HepG2 (cell line): ENCODE data around the gene LZTS2. TPM values are rescaled to one million over a fixed set of nuclear protein-coding genes. Genes with fewer than 3 reads are reported as not detected.

Experiments
- ARHGAP35 ChIP-seq: sonication (generic); formaldehyde crosslinking; IDR thresholded peaks from 2 replicates; pipeline ENCODE4 v1.9.0; 2022; ENCODE audit warnings: mild to moderate bottlenecking, inconsistent platforms, moderate library complexity, missing genetic modification reagents, borderline replicate concordance
- ARID3A ChIP-seq: IDR thresholded peaks from 2 replicates; pipeline ENCODE4 v1.6.1; 2012; ENCODE audit warnings: low read depth, low read length, improper control_type of control experiment
- ATM ChIP-seq: fragments of 450-650 bp; IDR thresholded peaks from 2 replicates; pipeline ENCODE4 v1.7.1; 2017; ENCODE audit warnings: mild to moderate bottlenecking, borderline replicate concordance
- BRF2 ChIP-seq: sonication (generic); formaldehyde crosslinking; IDR thresholded peaks from 2 replicates; pipeline ENCODE4 v1.8.1; 2022; ENCODE audit warnings: mild to moderate bottlenecking, missing genetic modification reagents
- EEA1 ChIP-seq: sonication (generic); formaldehyde crosslinking; IDR thresholded peaks from 2 replicates; pipeline ENCODE4 v1.5.1; 2020; ENCODE audit warnings: mild to moderate bottlenecking, missing genetic modification reagents, borderline replicate concordance
- FOXM1 ChIP-seq: sonication (generic); formaldehyde crosslinking; IDR thresholded peaks from 2 replicates; pipeline ENCODE4 v1.5.0; 2020; ENCODE audit warnings: missing genetic modification reagents
- GLMP ChIP-seq: sonication (generic); formaldehyde crosslinking; IDR thresholded peaks from 2 replicates; pipeline ENCODE4 v1.9.0; 2021; ENCODE audit warnings: missing genetic modification reagents, mild to moderate bottlenecking, borderline replicate concordance
- GTF2F1 ChIP-seq: fragments of 150-350 bp; IDR thresholded peaks from 2 replicates; pipeline ENCODE4 v1.6.1; 2014; ENCODE audit warnings: low read length
- HNRNPL ChIP-seq: fragments of 200-400 bp; formaldehyde crosslinking; IDR thresholded peaks from 2 replicates; pipeline ENCODE4 v1.6.1; 2017; ENCODE audit warnings: mild to moderate bottlenecking, low read depth, low read length
- KLF9 ChIP-seq: IDR thresholded peaks from 2 replicates; pipeline ENCODE4 v1.6.1; 2016; ENCODE audit warnings: low read depth
- MNT ChIP-seq: fragments of 450-650 bp; IDR thresholded peaks from 2 replicates; pipeline ENCODE4 v1.6.1; 2016
- NFKBIZ ChIP-seq: IDR thresholded peaks from 2 replicates; pipeline ENCODE4 v1.6.1; 2018; ENCODE audit warnings: missing genetic modification reagents, missing compliant biosample characterization
- PLRG1 ChIP-seq: fragments of 450-650 bp; conservative IDR thresholded peaks from 2 replicates; pipeline ENCODE4 v1.6.1; 2016
- SRF ChIP-seq: IDR thresholded peaks from 2 replicates; pipeline ENCODE4 v1.6.1; 2011; ENCODE audit warnings: mild to moderate bottlenecking, low read depth, low read length, moderate library complexity
- ZBTB38 ChIP-seq: sonication (generic); formaldehyde crosslinking; IDR thresholded peaks from 2 replicates; pipeline ENCODE4 v1.5.1; 2020; ENCODE audit warnings: mild to moderate bottlenecking, missing genetic modification reagents
- ZFP62 ChIP-seq: sonication (generic); formaldehyde crosslinking; IDR thresholded peaks from 2 replicates; pipeline ENCODE4 v1.4.0; 2020; ENCODE audit warnings: missing genetic modification reagents
- ZNF101 ChIP-seq: sonication (generic); formaldehyde crosslinking; IDR thresholded peaks from 2 replicates; pipeline ENCODE4 v1.4.0; 2020; ENCODE audit warnings: mild to moderate bottlenecking, low read depth, missing genetic modification reagents, borderline replicate concordance
- ZNF329 ChIP-seq: sonication (generic); formaldehyde crosslinking; IDR thresholded peaks from 2 replicates; pipeline ENCODE4 v1.9.0; 2021; ENCODE audit warnings: low read depth, mild to moderate bottlenecking, missing genetic modification reagents
- ZNF430 ChIP-seq: sonication (generic); formaldehyde crosslinking; IDR thresholded peaks from 2 replicates; pipeline ENCODE4 v1.9.0; 2021; ENCODE audit warnings: mild to moderate bottlenecking, missing genetic modification reagents
- ZNF567 ChIP-seq: sonication (generic); formaldehyde crosslinking; IDR thresholded peaks from 2 replicates; pipeline ENCODE4 v1.8.1; 2023; ENCODE audit warnings: mild to moderate bottlenecking, missing genetic modification reagents, borderline replicate concordance
- ZNF644 ChIP-seq: IDR thresholded peaks from 2 replicates; pipeline ENCODE4 v1.6.1; 2016; ENCODE audit warnings: low read depth
- ZNF747 ChIP-seq: sonication (generic); formaldehyde crosslinking; IDR thresholded peaks from 2 replicates; pipeline ENCODE4 v1.8.1; 2023; ENCODE audit warnings: missing genetic modification reagents, mild to moderate bottlenecking, borderline replicate concordance
- ZNF770 ChIP-seq: sonication (generic); formaldehyde crosslinking; IDR thresholded peaks from 2 replicates; pipeline ENCODE4 v1.5.0; 2020; ENCODE audit warnings: mild to moderate bottlenecking, missing genetic modification reagents
- polyA plus RNA-seq, 8 experiments: library from polyadenylated mRNA; depleted of rRNA in 3 of 8; stranded (reverse) in 7 of 8; unstranded in 1 of 8; fragments of >200 nt; fragmentation: Illumina TruSeq in 4 of 8; extraction: Trizol in 4 of 8; gene quantifications; 2 replicates each; pipeline versions ENCODE4 v1.2.1 to v1.2.3, GENCODE V29; 2011 to 2016; ENCODE audit warnings: low read depth in 4 of 8, missing spikeins in 1 of 8, mixed read lengths in 1 of 8; ENCODE audit not compliant: insufficient read depth in 1 of 8
- total RNA-seq, 5 experiments: library from RNA; depleted of rRNA; stranded (reverse); fragments of >200 nt; fragmentation: Illumina TruSeq; extraction: Trizol; gene quantifications; 2 replicates each; pipeline ENCODE4 v1.2.3, GENCODE V29; 2016; ENCODE audit warnings: low read depth in 1 of 5

Gene LZTS2
- total and polyA plus RNA-seq, 2 of the 13 experiments (the other 11 are each of a cell fraction or from before 2014, with no cell fraction given): 43.6 to 65.6 TPM

GRCh38 chr10:101011517-101012423 is 12.2 kb downstream of the LZTS2 start (continued):
- TF ChIP-seq ARID3A (no peak), FOXM1 (no peak), NFKBIZ (no peak), ZNF430 (CRISPR knock-in tag) (no peak), ATM (no peak), ZFP62 (CRISPR knock-in tag) (no peak), ZNF644 (CRISPR knock-in tag) (no peak), GTF2F1 (no peak), PLRG1 (no peak), ZNF329 (CRISPR knock-in tag) (no peak), GLMP (no peak), HNRNPL (0 out of 2 replicates have a peak, but pooled peaks have one; percentile 57), ZNF101 (CRISPR knock-in tag) (no peak), ZNF770 (CRISPR knock-in tag) (peak; percentile 67), ZBTB38 (CRISPR knock-in tag) (no peak), MNT (no peak), ZNF567 (CRISPR knock-in tag) (no peak), ZNF747 (CRISPR knock-in tag) (no peak), SRF (no peak), KLF9 (CRISPR knock-in tag) (no peak), EEA1 (CRISPR knock-in tag) (no peak), ARHGAP35 (CRISPR knock-in tag) (no peak), BRF2 (CRISPR knock-in tag) (no peak)
